Stimulated activated CD4-positive, alpha-beta T cell treated with anti-CD3 and anti-CD28 coated beads, Interleukin-2, amount 100 ng/mL, for 48 hours (primary cell): ENCODE results near the gene GAS7.
"Not testable (repeated sequence)": the region's sequence is repeated elsewhere in the genome, so short reads cannot be mapped to it uniquely, and the experiment has no call there.

Source experiments
- DNase-seq, 2 donors: peaks; one replicate each; pipeline ENCODE4 v3.0.0-alpha.2; 2020

Gene GAS7

DNA sequence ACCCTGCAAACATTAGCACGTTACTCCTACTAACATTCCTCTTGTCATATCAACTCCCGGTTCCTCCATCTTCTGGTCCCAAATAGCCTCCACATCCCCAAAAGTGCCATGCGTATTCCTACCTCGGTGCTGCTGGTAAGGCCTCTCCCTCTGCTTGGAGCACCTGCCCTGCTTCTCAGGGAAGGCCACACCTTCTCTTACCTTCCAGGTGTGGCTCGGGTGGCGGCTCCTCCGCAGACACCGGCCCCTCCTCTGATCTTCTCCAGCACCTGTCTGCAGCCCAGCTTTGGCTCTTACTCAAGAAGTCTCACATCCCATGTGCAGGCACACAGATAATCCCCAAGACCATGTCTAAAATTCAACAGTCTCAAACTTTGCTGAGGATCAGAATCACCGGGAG, 92.3 kb downstream of the GAS7 start:
- DNase-seq = no peak

DNA sequence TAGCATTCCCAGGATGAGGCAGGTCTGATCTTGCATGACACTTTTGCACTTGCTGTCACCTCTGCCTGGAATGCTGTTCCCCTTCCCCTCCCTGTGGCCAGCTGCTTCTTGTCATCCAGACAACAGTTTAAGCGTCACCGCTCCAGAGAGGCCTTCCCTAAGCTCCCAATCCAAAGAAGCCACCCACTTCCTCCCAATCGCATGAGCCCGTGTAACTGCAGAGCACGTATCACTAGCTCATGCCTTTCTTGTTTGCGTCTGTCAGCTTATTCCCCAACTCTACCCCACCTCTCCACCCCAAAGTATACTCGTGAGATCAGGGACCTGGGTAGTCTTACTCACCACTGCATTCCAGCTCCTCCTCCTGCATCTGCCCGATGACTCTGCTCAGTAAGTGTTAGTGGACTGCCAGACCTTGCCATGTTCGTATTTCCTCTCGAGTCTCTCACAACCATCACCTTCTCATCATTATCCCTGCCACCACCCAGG, 92.8 kb downstream of the GAS7 start:
- DNase-seq = no peak

DNA sequence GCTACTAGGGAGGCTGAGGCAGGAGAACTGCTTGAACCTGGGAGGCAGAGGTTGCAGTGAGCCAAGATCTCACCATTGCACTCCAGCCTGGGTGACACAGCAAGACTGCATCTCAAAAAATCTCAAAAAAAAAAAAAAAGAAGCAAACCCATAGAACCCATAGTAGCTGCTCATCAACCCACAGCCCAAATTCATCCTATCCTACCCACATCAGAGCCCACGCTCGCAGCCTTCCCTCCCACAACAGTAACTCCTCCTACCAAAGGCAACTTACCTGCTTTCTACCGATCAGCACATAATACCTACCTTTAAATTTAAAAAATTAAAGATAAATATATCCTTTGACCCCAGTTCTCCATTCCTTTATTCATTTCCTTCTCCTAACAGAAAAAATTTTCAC, 94.7 kb downstream of the GAS7 start:
- no peak for DNase-seq

DNA sequence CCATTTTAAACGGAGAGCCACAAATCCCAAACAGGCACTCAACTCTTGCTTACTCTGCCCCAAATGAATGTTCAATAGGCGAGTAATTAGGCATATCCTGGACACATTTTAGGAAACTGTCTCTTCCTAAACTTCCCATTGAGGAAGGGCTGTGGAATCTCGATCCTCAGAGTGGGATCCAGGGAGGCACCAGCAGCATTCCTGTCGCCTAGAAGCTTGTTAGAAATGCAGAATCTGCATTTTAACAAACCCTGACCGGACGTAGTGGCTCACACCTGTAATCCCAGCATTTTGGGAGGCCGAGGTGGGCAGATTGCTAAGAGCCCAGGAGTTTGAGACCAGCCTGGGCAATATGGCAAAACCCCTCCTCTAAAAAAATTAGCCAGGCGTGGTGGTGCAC, 95.6 kb downstream of the GAS7 start:
- DNase-seq = no peak

DNA sequence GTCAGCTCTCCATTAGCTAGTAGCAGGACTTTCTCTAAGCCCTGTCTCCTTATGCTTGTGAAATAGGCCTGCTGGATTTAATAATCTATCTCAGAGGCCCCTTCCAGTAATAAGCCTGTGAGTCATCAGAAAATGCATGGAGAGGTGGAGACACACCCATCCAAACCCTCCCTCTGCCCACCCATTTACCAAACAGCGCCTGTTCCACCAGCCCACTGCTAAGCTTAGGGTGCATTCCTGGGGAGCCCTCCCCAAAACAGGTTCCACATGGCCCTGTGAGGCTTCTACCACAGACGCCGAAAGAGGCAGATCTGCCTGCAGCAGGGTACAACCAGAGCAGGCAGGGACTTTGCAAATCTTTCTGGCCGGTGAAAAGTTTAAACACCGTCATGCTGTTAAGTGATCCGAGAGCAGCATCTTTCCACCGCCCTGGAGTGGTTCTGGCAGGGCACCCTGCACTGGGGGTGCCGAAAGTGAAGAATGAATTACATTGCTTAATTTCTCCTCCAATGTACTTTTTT, 99.3 kb downstream of the GAS7 start:
- no peak for DNase-seq

DNA sequence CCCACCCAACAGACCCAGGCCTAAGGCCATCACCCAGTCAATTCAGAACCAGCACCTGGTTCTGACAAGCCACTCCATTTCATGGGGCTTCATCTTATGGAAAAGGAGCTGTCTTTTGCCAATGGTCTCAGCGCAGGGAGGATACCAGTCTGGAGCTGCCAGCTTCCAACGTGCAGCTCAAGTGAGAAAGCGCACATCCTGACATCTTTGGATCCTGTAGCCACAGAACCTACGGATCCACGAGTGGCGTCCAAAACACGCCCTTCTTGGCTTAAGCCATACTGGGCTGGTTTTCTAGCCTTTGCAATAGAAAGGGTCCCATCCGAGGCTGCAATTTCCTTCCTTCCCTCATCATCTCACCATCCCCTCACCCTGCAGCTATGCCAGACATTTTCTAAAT, 101.8 kb downstream of the GAS7 start:
- DNase-seq = no peak

DNA sequence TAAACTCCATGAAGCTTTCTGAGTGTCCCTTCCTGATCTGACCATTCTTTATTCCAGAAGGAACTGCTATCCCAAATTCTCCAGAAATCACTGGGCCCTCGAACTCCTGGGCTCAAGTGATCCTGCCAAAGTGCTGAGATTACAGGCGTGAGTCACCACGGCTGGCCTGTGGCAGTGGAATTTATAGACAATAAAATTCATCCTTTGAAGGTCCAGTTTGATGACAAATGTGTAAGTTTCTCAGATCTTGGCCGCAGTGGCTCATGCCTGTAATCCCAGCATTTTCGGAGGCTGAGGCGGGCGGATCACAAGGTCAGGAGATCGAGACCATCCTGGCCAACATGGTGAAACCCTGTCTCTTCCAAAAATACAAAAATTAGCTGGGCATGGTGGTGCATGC, 103.1 kb downstream of the GAS7 start:
- not testable (repeated sequence) for DNase-seq

DNA sequence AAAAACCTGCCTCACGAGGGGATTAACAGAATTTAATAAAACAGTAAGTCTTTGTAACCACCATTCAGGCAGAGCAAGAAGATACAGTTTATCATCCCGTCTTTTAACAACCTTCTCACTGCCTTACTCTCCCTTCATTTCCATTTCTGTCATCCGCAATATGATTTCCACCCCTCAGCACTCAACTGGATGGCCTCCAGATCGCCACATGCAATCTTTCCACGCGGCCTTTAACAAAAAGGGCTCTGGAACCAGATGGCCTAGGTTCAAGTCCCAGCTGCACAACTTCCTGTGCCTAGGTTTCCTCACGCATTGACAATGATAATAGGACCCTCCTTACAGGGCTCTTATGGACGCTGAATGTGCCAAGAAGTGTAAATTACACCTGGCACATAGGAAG, 103.6 kb downstream of the GAS7 start:
- no peak for DNase-seq

DNA sequence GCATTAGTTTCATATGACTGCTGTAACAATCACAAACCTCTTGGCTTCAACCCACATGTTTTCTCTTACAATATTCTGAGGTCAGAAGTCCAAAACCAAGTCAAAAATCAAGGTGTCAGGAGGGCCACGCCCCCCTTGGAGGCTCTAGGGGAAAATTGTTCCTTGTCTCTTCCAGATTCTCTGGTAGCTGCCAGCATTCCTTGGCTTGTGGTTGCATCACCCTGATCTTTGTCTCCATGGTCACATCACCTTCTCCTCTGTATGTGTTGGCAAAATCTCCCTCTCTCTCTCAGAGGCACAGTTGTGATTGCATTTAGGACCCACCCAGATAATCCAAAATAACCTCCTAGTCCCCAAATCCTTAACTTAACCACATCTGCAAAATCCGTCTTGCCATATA, 105.8 kb downstream of the GAS7 start:
- DNase-seq = no peak

DNA sequence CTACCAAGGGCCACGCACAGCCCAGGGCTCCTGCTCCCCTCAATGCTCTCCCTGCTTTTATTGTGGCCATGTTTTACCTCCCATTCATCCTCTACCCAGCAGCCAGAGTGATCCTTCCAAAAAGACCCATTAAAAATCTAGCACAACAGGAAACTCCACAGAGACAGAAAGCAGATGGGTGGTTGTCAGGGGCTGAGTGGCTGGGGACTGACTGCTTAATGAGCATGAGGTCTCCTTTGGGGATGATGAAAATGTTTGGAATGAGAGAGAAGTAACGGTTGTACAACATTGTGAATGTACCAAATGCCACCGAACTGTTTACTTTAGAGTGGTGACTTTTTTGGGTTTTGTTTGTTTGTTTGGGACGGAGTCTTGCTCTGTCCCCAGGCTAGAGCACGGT, 107.4 kb downstream of the GAS7 start:
- DNase-seq = no peak

DNA sequence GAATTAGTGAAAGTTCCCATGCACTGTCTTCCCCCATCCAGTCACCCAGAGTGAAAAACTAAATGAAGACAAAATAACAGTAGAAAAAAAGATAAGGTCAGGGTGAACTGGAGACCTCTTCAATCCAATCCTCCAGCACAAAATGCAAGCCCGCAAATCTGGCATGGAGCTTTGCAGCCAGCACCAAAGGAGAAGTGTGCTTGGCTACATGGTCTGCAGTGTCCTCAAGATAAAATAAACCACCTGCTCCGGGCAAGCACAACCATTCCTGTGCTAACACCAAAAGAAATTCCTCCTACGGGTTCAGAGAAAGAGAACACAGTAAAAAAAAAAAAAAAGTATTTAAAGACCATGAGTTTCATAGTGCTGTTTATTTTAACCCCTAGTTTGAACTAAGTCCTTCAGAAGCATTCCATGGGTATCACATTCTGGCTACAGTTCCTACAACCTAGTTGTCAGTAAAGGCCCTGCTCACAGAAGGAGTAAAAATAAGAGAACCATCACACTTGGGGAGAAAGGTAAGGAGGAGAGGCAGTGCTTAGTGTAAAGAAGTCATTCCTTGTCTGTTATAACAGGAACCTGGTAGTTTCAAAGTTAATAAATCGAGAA, 109.1 kb downstream of the GAS7 start:
- no peak for DNase-seq

DNA sequence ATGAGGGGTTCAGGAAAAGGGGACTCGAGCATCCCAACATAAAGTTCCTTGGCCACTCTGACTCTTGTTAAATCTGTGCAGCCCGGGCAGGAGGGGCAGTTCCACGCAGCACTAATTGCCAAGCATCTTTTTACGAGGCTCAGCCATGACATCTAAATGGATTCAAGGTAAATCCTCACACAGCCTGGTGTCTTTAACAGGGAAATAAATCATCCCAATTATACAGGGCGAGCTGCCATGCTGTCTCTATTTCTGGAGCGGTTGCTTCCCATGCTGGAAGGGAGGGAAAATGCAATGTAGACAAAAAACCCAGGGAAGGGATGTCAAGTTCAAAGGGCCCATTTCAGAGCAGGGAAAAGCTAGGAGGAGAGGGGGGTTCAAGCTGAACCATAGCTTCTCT, 110.0 kb downstream of the GAS7 start:
- no peak for DNase-seq

DNA sequence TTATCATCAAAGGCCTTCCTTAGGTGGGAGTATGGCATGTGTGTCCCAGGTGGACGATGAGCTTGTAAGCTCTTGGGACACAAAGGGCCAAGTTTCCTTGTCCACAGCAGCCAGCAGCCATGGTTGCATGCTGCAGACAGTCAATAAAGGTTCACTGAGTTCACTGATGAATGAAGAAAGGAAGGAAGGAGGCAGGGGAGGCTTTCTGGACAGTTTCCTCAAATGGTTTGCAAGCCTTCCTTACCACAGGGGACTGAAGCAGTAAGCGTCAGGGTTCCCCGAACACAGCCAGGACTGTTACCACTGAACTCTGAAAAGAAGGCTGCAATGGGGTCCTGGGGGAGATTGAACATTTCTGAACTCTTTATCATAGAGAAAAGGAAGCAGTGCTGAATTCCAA, 111.1 kb downstream of the GAS7 start:
- no peak for DNase-seq

DNA sequence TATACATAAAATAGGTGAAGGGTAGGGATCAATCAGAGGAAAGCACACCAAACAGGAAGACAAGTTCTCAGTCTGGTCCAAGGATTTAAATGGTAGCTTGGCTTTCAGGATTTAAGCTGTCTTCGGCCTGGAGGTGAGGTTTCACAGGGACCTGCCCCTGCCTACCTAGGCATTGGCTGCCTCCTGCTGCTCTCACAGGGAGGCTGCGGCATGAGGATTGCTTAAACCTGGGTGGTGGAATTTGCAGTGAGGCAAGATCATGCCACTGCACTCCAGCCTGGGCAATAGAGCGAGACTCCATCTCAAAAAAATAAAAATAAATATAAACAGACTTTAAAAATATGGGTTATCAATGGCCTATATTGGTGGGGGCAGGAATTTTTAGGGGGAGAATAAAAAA, 114.5 kb downstream of the GAS7 start:
- no peak for DNase-seq

DNA sequence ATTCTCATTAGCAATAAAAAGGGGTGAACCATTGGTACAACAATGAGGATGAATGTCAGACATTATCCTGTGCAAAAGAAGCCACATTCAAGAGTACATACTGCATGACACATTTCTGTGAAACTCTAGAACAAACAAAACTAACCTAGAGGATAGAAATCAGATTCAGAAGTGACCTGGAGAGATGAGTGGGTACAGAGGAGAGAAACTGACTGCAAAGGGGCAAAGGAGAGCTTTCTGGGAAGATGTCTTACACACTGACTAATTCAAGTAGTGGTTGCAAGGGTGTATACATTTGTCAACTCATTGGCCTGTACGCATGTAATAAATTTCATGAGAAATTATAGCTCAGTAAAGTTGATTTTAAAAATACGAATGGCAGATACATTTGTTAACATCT, 115.6 kb downstream of the GAS7 start:
- DNase-seq = no peak

DNA sequence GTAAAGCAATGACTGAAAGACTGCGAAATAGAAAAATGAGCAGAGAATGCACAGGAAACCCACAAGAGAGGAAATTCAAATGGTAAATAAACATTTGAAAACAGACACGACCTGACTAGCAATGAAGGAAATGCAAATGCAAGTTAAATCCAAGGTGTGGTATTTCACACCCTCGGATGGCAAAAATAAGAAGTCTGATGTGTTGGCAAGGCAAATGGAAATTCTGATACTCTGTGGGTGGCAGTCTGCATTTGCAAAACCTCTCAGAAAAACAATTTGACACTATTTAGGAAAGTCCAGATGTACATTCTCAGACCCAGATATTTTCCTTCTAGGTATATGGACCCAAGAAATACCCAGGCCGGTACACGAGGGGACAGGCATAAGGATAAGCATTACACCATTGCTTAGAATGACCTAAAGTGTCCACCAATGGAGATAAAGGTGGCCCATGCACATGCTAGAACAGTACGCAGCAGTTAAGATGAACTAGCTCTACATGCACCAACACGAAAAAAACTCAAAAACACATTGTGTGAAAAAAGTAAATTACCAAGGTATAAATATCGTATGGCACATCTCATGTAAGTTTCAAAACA, 116.7 kb downstream of the GAS7 start:
- no peak for DNase-seq

DNA sequence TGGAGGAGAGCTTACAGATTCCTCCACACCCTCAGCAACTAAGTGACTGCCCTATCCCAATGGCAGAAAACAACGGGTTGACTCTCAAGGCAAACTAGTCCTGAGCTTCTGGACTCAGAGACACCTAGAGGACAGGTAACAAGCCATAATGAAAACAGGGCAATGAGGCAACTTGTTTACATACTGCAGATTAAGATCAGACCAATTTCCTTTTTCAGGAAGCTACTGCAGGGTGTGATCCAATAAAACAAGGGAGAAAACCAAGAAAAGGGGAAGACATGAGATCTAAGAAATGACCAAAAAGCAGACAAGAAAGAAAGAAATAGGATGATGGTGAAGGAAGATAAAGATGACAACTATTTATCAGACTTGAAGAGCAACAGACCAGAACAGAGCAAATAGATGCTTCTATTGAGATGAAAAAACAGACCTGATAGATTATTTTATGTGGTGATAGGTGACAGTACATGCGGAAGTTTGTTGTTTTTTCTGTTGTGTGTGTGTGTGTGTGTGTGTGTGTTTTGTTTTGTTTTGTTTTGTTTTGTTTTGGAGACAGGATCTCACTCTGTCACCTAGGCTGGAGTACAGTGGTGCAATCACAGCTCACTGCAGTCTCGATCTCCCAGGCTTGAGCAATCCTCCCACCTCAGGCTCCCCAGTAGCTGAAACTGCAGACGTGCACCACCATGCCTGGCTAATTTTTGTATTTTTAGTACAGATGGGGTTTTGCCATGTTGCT, 120.7 kb downstream of the GAS7 start:
- no peak for DNase-seq

DNA sequence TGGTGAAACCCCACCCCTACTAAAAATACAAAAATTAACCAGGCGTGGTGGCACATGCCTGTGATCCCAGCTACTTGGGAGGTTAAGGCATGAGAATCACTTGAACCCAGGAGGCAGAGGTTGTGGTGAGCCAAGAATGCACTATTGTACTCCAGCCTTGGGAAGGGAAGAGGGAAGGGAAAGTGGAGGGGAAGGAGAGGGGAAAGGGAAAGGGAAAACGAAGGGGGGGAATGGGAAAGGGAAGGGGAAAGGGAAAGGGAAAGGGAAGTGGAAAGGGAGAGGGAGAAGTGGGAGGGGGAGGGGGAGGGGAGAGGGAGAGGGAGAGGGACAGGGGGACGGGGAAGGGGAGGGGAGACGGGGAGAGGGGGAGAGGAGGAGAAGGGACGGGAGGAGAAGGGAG, 122.5 kb downstream of the GAS7 start:
- no peak for DNase-seq

DNA sequence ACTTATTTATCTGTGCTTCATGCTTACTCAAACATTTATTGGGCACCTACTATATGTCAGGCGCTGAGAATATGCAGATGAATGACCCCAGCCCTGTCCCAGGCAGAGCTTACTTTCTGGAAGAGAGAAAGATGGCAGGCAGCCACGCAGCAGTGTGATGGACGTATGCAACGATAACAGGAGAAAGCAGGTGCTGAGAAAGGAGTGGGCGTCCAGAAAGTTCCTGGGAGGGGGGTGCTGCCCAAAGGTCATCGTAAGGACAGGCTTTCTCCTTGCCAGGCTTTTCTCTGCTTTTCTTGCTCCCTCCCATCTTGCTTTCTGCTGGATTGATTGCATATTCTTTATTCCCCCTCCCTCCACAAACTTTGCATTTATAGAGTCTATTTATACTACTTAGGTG, 124.5 kb downstream of the GAS7 start:
- DNase-seq = no peak

DNA sequence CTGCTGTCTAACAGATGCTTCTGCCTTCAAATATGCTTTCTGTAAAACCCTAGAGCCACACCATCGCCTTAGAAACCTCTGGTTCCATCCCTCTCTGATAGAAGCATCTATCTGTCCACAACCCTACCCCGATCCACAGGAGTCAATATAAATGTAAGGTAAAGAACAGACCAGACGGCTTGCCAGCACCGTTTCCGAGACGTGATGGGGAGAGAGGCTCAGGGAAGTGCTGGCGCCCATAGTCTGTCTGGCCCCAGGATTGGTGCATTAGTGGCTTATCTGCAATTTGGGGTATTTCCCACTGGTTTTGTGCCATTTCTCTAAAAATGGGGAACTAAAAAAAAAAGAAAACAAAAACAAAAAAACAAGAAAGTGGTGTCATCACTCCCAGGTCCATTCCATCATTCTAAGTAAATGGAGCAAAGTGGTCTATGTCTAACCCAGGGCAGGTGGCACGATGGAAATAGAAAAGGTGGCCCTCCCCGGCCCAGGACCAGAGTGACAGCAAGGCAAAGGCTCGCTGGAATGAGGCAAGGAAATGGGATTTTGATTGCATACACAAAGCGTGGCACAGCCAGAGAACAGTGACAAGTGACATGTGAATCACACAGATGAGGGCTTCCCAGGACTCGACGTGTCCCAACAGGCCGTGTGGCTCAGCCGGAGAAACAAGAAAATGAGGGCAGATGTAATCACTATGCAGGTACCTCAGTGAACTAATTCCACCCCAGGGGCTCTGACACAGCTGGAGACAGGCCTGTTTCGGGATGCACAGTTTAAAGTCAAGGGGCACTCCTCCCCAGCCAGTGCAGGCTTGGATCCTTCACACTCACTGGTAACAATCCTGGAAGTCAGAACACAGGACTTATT, 125.6 kb downstream of the GAS7 start:
- DNase-seq = no peak

DNA sequence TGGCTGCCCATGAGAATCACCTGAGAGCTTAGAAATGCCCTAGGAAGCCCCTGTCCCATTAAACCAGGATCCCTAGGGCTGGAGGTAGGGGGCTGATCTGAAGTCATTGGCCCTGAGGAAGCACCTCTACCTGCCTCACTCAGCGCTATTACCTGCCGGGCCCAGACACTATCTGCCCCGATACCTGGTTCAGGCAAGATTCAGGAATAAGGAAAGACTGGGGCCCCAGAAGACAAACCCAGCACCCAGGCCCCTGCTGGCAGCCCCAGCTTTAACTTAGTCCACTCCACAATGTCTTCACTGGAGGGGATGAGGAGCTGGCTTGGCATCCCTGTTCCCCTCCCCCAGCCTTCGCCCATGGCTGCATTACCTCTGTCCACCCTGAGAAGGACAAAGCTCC, 126.3 kb downstream of the GAS7 start:
- no peak for DNase-seq

DNA sequence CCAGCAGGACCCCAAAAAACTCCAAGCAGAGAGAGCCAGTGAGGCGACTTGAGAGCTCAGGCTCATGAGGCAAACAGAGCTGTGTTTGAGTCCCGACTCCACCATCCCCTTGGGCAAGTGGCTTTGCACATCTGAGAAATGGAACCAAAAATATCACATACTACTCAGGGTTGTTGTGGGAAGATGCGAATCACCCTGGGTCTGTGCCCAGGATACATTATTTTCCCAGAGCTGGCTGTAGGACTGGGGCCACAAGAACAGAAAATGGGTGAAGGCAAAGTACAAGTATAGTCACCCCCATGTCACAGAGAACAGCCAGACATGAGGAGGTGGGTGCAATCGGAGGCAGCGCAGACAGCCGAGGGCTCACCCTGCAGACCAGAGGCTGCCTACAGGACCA, 127.3 kb downstream of the GAS7 start:
- DNase-seq = no peak

DNA sequence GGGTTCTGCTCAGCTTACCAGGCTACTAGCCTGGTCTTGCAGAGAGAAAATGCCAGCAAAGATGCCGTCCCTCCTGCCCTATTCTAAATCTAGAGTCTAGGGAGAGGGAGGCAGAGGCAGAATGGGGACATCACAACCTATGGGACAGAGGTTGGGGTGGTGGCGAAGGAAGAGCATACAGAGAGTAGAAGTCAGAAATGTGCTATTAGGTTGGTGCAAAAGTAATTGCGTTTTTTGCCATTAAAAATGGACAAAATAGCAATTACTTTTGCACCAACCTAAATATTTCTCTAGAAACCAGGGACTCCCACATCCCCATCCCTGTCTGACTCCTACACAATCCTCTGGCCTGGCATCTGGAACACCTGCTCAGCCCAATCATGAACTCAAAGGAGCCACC, 127.7 kb downstream of the GAS7 start:
- DNase-seq = no peak
